HUES64 (cell line): ENCODE results near the gene RAD54L.
A peak's percentile ranks its signal among the peaks of the same experiment; 100 is the strongest.

Experiments used
- H3K27ac ChIP-seq: 2 replicates; pipeline ENCODE4 v1.7.0; 2013; ENCODE audit warnings: low read depth, low read length, inconsistent platforms
- H3K27me3 ChIP-seq: 2 replicates; pipeline ENCODE4 v1.6.1; 2013; ENCODE audit warnings: mild to moderate bottlenecking, low read length; ENCODE audit not compliant: insufficient read depth
- H3K36me3 ChIP-seq: 2 replicates; pipeline ENCODE4 v1.6.1; 2013; ENCODE audit warnings: mild to moderate bottlenecking, low read length; ENCODE audit not compliant: insufficient read depth
- H3K4me1 ChIP-seq: 2 replicates; pipeline ENCODE4 v1.6.1; 2013; ENCODE audit warnings: mild to moderate bottlenecking, low read length, moderate library complexity; ENCODE audit not compliant: insufficient read depth
- H3K4me3 ChIP-seq: 2 replicates; pipeline ENCODE4 v1.5.1; 2013; ENCODE audit warnings: mild to moderate bottlenecking, low read length, moderate library complexity
- H3K9ac ChIP-seq: 2 replicates; pipeline ENCODE4 v1.6.1; 2013; ENCODE audit warnings: mild to moderate bottlenecking, low read depth, low read length
- H3K9me3 ChIP-seq: 2 replicates; pipeline ENCODE4 v1.6.1; 2013; ENCODE audit warnings: low read depth, low read length; ENCODE audit not compliant: insufficient read depth
- WGBS: fragments of 150-250, 120-280 bp; methylation state at CpG from one replicate; pipeline ENCODE4 v1.1.7; 2013; ENCODE audit warnings: missing lambda C conversion rate; 5-methylcytosine and 5-hydroxymethylcytosine counted together

RAD54L gene

DNA sequence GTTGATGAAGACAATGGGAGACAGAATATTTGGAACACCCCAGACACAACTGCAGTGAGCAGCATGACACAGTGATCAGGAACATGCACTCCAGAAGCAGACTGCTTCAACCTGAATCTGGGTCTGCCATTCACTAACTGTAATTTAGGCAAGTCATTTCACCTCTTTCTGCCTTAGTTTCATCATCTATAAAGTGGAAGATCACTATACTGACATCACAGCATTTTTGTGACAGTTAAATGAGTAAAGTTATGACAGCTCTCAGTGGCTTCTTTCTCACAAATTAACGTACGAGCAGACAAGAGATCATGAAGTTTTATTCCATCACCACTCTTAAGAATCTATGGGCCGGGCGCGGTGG, 41.6 kb downstream of the RAD54L start:
- WGBS = 94% methylated on average over 5 of the region's 5 CpGs
- Histone ChIP-seq H3K4me3 (no peak overlapping the region), H3K9ac (no peak overlapping the region), H3K27ac (no peak overlapping the region; the same call in 1 of the 2 replicates), H3K36me3 (peaks cover 51% of the 10 kb centered on the region), H3K27me3 (no peaks in the 10 kb centered on the region), H3K4me1 (no peaks in the 10 kb centered on the region), H3K9me3 (no peaks in the 10 kb centered on the region)

DNA sequence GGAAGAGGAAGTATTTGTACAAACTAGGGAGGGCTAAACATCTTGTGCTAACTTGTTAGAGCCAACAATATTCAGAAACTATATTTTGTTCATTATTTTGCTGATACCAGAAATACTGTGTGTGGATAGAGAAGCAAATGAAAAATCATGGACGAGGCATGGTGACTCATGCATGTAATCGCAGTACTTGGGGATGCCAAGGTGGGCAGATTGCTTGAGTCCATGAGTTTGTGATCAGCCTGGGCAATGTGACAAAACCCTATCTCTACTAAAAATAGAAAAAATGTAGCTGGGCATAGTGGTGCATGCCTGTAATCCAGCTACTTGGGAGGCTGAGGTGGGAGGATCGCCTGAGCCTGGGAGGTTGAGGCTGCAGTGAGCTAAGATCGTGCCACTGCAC, 42.4 kb downstream of the RAD54L start:
- H3K27ac ChIP-seq = no peak overlapping the region
- 82% methylated on average over 4 of the region's 4 CpGs for WGBS
- no peaks in the 10 kb centered on the region for H3K9me3 ChIP-seq
- no peak overlapping the region for H3K4me3 ChIP-seq
- H3K9ac ChIP-seq = no peak overlapping the region
- peaks cover 48% of the 10 kb centered on the region for H3K36me3 ChIP-seq
- no peaks in the 10 kb centered on the region for H3K4me1 ChIP-seq
- H3K27me3 ChIP-seq = no peaks in the 10 kb centered on the region

DNA sequence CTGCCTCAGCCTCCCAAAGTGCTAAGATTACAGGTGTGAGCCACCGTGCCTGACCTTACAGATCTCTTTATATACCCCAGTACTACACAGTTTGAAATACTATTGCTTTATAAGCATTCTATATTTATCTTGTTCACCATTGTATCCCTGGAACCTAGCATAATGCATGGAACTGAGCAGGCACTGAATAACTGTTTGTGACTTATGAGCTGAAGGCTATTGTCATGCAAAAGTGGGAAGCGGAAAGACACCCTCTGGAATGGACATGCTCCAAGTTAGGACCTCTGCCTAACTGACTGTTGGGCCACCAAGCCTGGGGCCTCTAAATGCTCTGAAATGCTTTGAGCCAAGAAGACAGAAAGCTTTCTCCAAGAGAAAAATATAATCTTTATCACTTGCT, 47.7 kb downstream of the RAD54L start:
- Histone ChIP-seq H3K9ac (no peak overlapping the region), H3K9me3 (no peaks in the 10 kb centered on the region), H3K4me3 (no peak overlapping the region), H3K36me3 (peaks cover 50% of the 10 kb centered on the region), H3K4me1 (peaks cover 15% of the 10 kb centered on the region), H3K27ac (no peak overlapping the region), H3K27me3 (no peaks in the 10 kb centered on the region)
- WGBS = 93% methylated on average over 2 of the region's 2 CpGs

DNA sequence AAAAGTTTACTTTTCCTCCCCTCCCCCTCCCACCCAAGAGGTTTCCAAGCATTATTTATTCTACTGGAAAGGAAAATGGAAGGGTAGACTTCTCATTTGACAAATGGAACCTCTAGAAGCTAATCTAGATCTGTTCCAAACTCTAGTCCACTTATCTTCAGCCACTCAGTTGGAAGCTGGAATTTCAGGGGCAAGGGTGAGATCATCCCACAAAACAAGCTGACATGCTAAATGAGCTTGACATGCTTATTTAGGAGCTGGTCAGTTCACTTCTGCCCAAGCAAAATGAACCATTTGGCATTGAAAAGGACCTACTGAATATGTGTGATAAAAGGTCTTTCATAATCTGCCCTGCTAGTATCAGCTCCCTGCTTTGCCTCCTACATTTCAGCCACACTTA, 50.8 kb downstream of the RAD54L start:
- no peaks in the 10 kb centered on the region for H3K27me3 ChIP-seq
- H3K9ac ChIP-seq = no peak overlapping the region
- 0 out of 2 replicates have a peak overlapping the region, but pooled peaks have one; percentile 12 for H3K4me3 ChIP-seq
- H3K4me1 ChIP-seq = peaks cover 25% of the 10 kb centered on the region
- peak overlapping the region; percentile 64; the same call in 1 of the 2 replicates for H3K27ac ChIP-seq
- H3K9me3 ChIP-seq = no peaks in the 10 kb centered on the region
- peaks cover 41% of the 10 kb centered on the region for H3K36me3 ChIP-seq

DNA sequence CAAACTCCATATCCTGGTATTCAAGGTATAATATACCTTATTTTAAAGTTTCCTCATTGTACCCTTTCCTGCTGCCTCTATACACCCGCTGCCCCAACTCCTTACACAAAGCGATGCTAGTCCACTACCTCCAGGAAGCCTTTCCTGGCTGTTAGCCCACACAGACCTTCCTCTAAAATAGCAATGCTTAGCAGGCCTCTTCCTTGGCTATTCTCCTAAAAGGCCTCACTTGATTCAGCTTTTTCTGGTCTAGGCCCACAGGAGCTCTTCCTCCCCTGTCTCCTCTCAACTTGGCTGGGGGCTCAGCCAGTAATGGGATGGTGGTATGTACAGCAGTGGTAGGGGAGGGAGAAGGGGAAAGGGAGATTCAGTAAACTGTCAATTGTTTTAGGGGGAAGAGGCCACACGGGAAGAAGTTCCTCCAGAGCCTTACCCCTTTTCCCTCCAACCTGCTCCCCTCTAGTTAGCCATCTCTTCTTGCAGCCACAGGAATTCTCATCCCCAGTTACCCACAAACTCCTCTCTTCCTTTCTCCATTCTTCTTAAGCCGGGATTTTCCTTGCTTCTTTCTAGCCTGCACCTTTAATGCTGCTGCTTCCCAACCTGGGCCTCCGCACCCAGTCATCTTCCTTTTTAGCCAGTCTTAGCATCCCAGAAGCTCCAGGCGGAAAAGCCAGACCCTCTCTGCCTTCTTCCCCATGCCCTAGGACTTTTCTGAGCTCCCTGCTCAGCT, 53.3 kb downstream of the RAD54L start:
- H3K27me3 ChIP-seq = no peaks in the 10 kb centered on the region
- H3K9ac ChIP-seq = peak overlapping the region; percentile 92
- peak overlapping the region; percentile 33; the same call in 1 of the 2 replicates for H3K27ac ChIP-seq
- H3K4me3 ChIP-seq = peak overlapping the region; percentile 82
- peaks cover 25% of the 10 kb centered on the region for H3K4me1 ChIP-seq
- peaks cover 21% of the 10 kb centered on the region for H3K36me3 ChIP-seq
- 64% methylated on average over 6 of the region's 6 CpGs for WGBS
- no peaks in the 10 kb centered on the region for H3K9me3 ChIP-seq

DNA sequence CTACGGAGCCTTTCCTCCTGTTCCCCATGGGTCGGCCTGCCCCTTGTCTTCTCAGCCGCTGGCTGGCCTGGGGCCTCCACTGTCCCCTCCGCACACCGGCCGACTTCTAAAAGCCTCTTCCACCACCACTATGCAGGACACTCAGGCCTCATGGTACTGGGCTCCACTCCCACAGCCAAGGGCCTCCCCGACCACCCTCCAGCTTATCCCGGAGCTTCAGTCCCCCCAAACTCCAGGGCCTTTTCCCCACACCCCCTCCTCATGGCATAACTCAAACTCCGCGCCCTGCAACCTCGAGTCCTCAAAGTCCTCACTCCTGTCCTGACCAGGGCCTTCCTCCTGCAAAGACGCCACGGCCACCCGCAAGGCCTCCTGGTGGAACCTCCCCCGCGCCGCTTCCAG, 53.8 kb downstream of the RAD54L start:
- Histone ChIP-seq H3K27ac (peak overlapping the region; percentile 92), H3K9me3 (no peaks in the 10 kb centered on the region), H3K27me3 (no peaks in the 10 kb centered on the region), H3K36me3 (peaks cover 20% of the 10 kb centered on the region), H3K9ac (peak overlapping the region; percentile 92), H3K4me1 (peaks cover 25% of the 10 kb centered on the region), H3K4me3 (peak overlapping the region; percentile 82)
- WGBS = 23% methylated on average over 17 of the region's 17 CpGs

DNA sequence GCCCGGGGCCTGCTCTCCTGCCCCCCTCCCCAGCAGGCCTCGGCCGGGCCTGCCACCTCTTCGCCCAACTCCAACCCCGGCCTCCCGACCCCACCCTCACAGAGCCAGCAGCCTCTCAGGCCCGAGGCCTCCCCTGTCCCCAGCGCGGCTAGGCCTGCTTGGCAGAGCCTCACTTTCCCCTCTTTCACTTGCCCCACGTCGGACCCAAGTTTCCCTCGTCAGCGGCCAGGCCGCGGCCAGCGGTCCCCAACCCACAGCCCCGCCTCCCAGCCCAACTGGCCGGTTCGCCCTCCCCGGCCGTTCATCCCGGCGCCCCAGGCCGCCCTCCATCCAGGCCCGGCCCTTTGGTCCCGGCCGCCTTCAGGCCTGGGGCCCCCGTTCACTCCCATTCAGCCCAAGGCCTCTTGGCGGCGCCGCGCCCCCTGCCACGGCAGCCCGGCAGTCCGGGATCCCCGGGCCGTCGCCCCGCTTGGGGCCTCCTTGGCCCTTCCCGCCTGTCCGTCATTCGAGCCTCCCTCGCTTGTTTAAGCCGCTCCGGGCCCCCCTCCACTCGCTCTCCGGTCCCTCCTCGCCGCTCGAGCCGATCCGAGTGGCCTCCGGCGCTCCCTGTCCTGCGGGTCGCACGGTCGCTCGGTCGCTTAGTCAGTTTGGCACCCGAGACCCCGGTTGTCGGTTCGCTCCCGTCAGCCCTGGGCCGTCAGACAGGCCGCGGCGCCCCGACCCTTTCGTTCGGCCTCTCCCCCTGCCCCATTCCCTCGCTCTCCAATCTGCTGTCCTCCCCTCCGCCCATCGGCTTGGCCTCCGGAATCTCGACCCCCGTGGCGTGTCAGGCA, 54.5 kb downstream of the RAD54L start:
- Histone ChIP-seq H3K9me3 (no peaks in the 10 kb centered on the region), H3K4me3 (peak overlapping the region; percentile 82), H3K36me3 (peaks cover 14% of the 10 kb centered on the region), H3K27ac (peak overlapping the region; percentile 92), H3K4me1 (peaks cover 28% of the 10 kb centered on the region), H3K9ac (peak overlapping the region; percentile 92), H3K27me3 (no peaks in the 10 kb centered on the region)
- under 1% methylated on average over 79 of the region's 79 CpGs for WGBS

DNA sequence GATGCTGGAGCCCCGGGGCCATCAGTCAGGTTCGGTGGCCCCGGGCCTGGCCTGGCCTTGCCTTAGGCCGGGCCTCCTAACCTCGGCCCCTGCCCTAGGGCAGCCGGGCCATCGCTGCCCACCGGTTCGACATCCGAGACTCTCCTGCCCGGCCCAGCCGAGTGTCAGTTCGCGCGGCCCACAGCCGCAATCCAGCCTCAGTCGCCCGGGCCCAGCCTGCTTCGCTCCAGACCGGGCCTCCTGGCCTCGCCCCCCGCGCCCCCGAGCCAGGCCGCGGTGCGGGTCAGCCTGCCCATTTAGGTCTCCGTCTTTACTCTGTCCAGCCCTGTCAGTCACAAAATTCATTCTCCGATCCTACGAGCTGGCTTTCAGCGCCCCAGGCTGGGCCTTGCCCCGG, 55.1 kb downstream of the RAD54L start:
- peak overlapping the region; percentile 92 for H3K27ac ChIP-seq
- peak overlapping the region; percentile 92 for H3K9ac ChIP-seq
- peaks cover 13% of the 10 kb centered on the region for H3K36me3 ChIP-seq
- no peaks in the 10 kb centered on the region for H3K9me3 ChIP-seq
- H3K27me3 ChIP-seq = no peaks in the 10 kb centered on the region
- H3K4me3 ChIP-seq = peak overlapping the region; percentile 82
- WGBS = 0% methylated on average over 32 of the region's 32 CpGs
- peaks cover 33% of the 10 kb centered on the region for H3K4me1 ChIP-seq

DNA sequence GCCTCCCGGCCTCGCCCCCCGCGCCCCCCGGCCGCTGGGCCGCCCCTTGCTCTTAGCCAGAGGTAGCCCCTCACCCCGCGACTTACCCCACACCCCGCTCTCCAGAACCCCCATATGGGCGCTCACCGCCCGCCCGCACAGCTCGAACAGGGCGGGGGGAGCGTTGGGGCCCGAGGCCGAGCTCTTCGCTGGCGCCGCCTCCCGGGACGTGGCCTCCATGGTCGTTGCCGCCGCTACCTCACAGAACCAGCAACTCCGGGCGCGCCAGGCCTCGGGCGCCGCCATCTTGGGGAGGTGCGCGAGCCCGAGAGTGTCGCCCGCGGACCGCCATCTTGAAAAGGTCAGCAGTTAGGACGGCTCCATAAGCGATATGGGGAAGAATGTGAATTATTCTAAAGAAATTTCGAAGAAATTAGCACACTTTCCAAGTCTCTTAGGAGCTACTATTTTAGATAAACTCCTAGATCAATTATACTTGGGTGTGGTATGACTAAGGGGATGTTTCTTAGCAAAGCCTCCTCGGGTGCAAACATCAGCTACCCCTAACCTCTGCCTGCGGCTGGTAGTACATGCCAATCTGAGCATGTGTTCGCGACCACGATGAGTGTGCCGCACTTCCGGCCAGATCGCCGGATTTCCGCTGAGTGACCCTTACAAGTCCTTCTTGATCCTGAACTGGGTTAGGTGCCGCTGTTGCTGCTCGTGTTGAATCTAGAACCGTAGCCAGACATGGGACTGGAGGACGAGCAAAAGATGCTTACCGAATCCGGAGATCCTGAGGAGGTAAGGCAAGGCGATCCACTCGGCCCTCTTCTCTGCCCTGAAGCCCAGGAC, 55.7 kb downstream of the RAD54L start, which contains the start of the genes LRRC41 and UQCRH:
Gene LRRC41, minus strand, starts transcription at position 579 of the 834 bp plus-strand sequence. Its CDS starts 294 bp downstream, at position 285.
Gene UQCRH, plus strand, starts transcription at position 661 of the 834 bp plus-strand sequence. Its CDS starts 69 bp downstream, at position 730.
- WGBS = under 1% methylated on average over 58 of the region's 61 CpGs
- H3K9ac ChIP-seq = peak within 1 kb of the TSS; percentile 92
- peak within 1 kb of the TSS; percentile 82 for H3K4me3 ChIP-seq
- peaks cover 13% of the 10 kb centered on the region; the same call in 1 of the 2 replicates for H3K36me3 ChIP-seq
- H3K4me1 ChIP-seq = peaks cover 33% of the 10 kb centered on the region
- H3K9me3 ChIP-seq = no peaks in the 10 kb centered on the region
- peak within 1 kb of the TSS; percentile 92 for H3K27ac ChIP-seq
- no peaks in the 10 kb centered on the region for H3K27me3 ChIP-seq

DNA sequence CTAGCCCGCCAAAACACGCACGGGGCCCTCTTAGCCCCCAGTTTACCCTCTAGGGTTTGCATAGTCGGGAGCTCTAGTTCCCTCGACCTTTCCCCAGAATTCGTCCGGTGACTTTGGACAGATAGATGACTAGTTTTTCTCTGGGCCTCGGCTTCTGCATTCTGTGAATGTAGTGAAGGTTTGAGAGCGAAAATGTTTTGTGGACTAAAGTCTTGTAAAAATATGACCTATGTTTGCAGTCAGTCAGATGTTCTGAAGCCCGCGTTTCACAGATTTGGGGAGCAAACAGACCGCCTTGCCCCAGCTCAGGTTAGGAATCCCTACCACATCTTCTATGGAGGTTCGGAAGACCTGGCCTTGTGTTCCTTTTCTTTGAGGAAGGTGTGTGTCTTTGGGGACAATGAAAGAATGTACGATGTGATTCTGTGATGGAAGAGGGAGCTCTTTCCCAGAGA, 56.3 kb downstream of the RAD54L start:
- peak overlapping the region; percentile 82 for H3K4me3 ChIP-seq
- peaks cover 19% of the 10 kb centered on the region for H3K36me3 ChIP-seq
- peak overlapping the region; percentile 92 for H3K9ac ChIP-seq
- H3K9me3 ChIP-seq = no peaks in the 10 kb centered on the region
- peak overlapping the region; percentile 92 for H3K27ac ChIP-seq
- peaks cover 26% of the 10 kb centered on the region for H3K4me1 ChIP-seq
- under 1% methylated on average over 14 of the region's 14 CpGs for WGBS
- H3K27me3 ChIP-seq = no peaks in the 10 kb centered on the region
